Trophoblast cell (in vitro differentiated cells and primary cell): ENCODE data around the gene WRNIP1.

Experiments
- DNase-seq, 2 donors: peaks; one replicate each; pipeline ENCODE4 v3.0.0-alpha.2; 2016
- H2AFZ ChIP-seq: 2 replicates; pipeline ENCODE4 v1.6.1; 2013; ENCODE audit warnings: low read length, moderate library complexity, mild to moderate bottlenecking; ENCODE audit not compliant: insufficient read depth, poor library complexity
- H2AK5ac ChIP-seq: 2 replicates; pipeline ENCODE4 v1.6.1; 2013; ENCODE audit warnings: mild to moderate bottlenecking, low read length
- H2BK120ac ChIP-seq: 2 replicates; pipeline ENCODE4 v1.6.1; 2013; ENCODE audit warnings: low read length, mild to moderate bottlenecking, moderate library complexity; ENCODE audit not compliant: insufficient read depth, poor library complexity
- H2BK12ac ChIP-seq: 2 replicates; pipeline ENCODE4 v1.6.1; 2013; ENCODE audit warnings: mild to moderate bottlenecking, low read length, moderate library complexity
- H2BK5ac ChIP-seq: 2 replicates; pipeline ENCODE4 v1.6.1; 2013; ENCODE audit warnings: low read length, low read depth, moderate library complexity, mild to moderate bottlenecking; ENCODE audit not compliant: poor library complexity
- H3K14ac ChIP-seq: 2 replicates; pipeline ENCODE4 v1.6.1; 2013; ENCODE audit warnings: mild to moderate bottlenecking, low read length
- H3K18ac ChIP-seq: 2 replicates; pipeline ENCODE4 v1.6.1; 2013; ENCODE audit warnings: mild to moderate bottlenecking, low read length
- H3K23ac ChIP-seq: 2 replicates; pipeline ENCODE4 v1.6.1; 2013; ENCODE audit warnings: low read length
- H3K27ac ChIP-seq: 2 replicates; pipeline ENCODE4 v1.5.1; 2013; ENCODE audit warnings: low read depth, mild to moderate bottlenecking, inconsistent platforms, low read length, moderate library complexity
- H3K27me3 ChIP-seq: 2 replicates; pipeline ENCODE4 v1.6.1; 2013; ENCODE audit warnings: inconsistent platforms, mild to moderate bottlenecking, low read length, moderate library complexity; ENCODE audit not compliant: insufficient read depth
- H3K36me3 ChIP-seq, 2 experiments: 1 replicate in 1 of 2; 2 replicates in 1 of 2; pipeline ENCODE4 v1.6.1; 2013; ENCODE audit warnings: low read length in 2 of 2, mild to moderate bottlenecking in 2 of 2, moderate library complexity in 1 of 2; ENCODE audit not compliant: insufficient read depth in 2 of 2, control insufficient read depth in 1 of 2
- H3K4ac ChIP-seq: 2 replicates; pipeline ENCODE4 v1.6.1; 2013; ENCODE audit warnings: low read depth, mild to moderate bottlenecking, low read length, moderate library complexity
- H3K4me1 ChIP-seq, 2 experiments: 1 replicate in 1 of 2; 2 replicates in 1 of 2; pipeline ENCODE4 v1.6.1; 2013; ENCODE audit warnings: low read length in 2 of 2, mild to moderate bottlenecking in 2 of 2, moderate library complexity in 1 of 2; ENCODE audit not compliant: insufficient read depth in 2 of 2, control insufficient read depth in 1 of 2
- H3K4me2 ChIP-seq: 2 replicates; pipeline ENCODE4 v1.6.1; 2013; ENCODE audit warnings: inconsistent platforms, mild to moderate bottlenecking, low read length, moderate library complexity
- H3K4me3 ChIP-seq: 2 replicates; pipeline ENCODE4 v1.5.1; 2013; ENCODE audit warnings: mild to moderate bottlenecking, low read depth, low read length, inconsistent platforms
- H3K79me1 ChIP-seq: one replicate; pipeline ENCODE4 v1.6.1; 2013; ENCODE audit warnings: low read length
- H3K79me2 ChIP-seq: 2 replicates; pipeline ENCODE4 v1.6.1; 2013; ENCODE audit warnings: low read length, mild to moderate bottlenecking; ENCODE audit not compliant: control insufficient read depth, insufficient read depth, poor library complexity
- H3K9ac ChIP-seq: 2 replicates; pipeline ENCODE4 v1.6.1; 2013; ENCODE audit warnings: mild to moderate bottlenecking, low read length
- H3K9me3 ChIP-seq: 2 replicates; pipeline ENCODE4 v1.6.1; 2013; ENCODE audit warnings: low read depth, mild to moderate bottlenecking, control low read depth, inconsistent platforms, low read length; ENCODE audit not compliant: insufficient read depth
- H4K12ac ChIP-seq: 2 replicates; pipeline ENCODE4 v1.6.1; 2013; ENCODE audit warnings: low read depth, mild to moderate bottlenecking, low read length, moderate library complexity
- H4K8ac ChIP-seq: 2 replicates; pipeline ENCODE4 v1.6.1; 2013; ENCODE audit warnings: low read depth, mild to moderate bottlenecking, low read length, moderate library complexity
- H4K91ac ChIP-seq: one replicate; pipeline ENCODE4 v1.6.1; 2013; ENCODE audit warnings: low read depth, mild to moderate bottlenecking, low read length, moderate library complexity
- WGBS: extraction: QIAGEN DNeasy Blood & Tissue Kit; methylation state at CpG from one replicate; pipeline ENCODE4 v1.1.7; 2013; ENCODE audit warnings: missing lambda C conversion rate; ENCODE audit not compliant: insufficient read length, insufficient coverage; ENCODE audit errors: extremely low coverage; 5-methylcytosine and 5-hydroxymethylcytosine counted together

WRNIP1 gene

GRCh38 chr6:2827142-2827541 lies 61.9 kb downstream of the WRNIP1 start:
- Histone ChIP-seq H3K36me3 (no peaks in the 10 kb centered on the region), H4K91ac (no peak overlapping the region), H2BK120ac (no peak overlapping the region), H2AFZ (no peak overlapping the region), H3K4ac (no peak overlapping the region), H3K18ac (no peak overlapping the region), H3K23ac (no peak overlapping the region), H3K27me3 (no peaks in the 10 kb centered on the region), H3K9me3 (no peaks in the 10 kb centered on the region), H3K9ac (no peak overlapping the region), H3K27ac (no peak overlapping the region), H3K4me3 (no peak overlapping the region), H2BK12ac (no peak overlapping the region), H3K4me2 (no peak overlapping the region), H3K79me2 (no peaks in the 10 kb centered on the region), H4K12ac (no peak overlapping the region), H2BK5ac (no peak overlapping the region), H2AK5ac (no peak overlapping the region), H3K4me1 (no peaks in the 10 kb centered on the region), H3K79me1 (no peaks in the 10 kb centered on the region), H3K14ac (no peak overlapping the region), H4K8ac (no peak overlapping the region)
- WGBS, result no CpG with 5 or more reads among the region's 6 CpGs
- no peak for DNase-seq

- Histone ChIP-seq H2BK120ac (no peak overlapping the region), H2AK5ac (no peak overlapping the region), H4K12ac (no peak overlapping the region), H3K4ac (no peak overlapping the region), H3K27me3 (no peaks in the 10 kb centered on the region), H4K8ac (no peak overlapping the region), H3K18ac (no peak overlapping the region), H2AFZ (no peak overlapping the region), H3K9me3 (no peaks in the 10 kb centered on the region), H3K4me1 (no peaks in the 10 kb centered on the region), H3K79me1 (no peaks in the 10 kb centered on the region), H3K4me3 (no peak overlapping the region), H3K23ac (no peak overlapping the region), H3K9ac (no peak overlapping the region), H4K91ac (no peak overlapping the region), H2BK12ac (no peak overlapping the region), H3K79me2 (no peaks in the 10 kb centered on the region), H2BK5ac (no peak overlapping the region), H3K4me2 (no peak overlapping the region), H3K36me3 (peaks cover 0 to 1% of the 10 kb centered on the region in 2 experiments), H3K27ac (no peak overlapping the region), H3K14ac (no peak overlapping the region)
- DNase-seq, result no peak
- no CpG with 5 or more reads among the region's 4 CpGs for WGBS
Observed at GRCh38 chr6:2828629-2829028, 63.4 kb downstream of the WRNIP1 start.

GRCh38 chr6:2829253-2829652 lies 64.1 kb downstream of the WRNIP1 start:
- no peak overlapping the region for H4K12ac ChIP-seq
- no peaks in the 10 kb centered on the region for H3K79me1 ChIP-seq
- H2AFZ ChIP-seq, result no peak overlapping the region
- H2BK5ac ChIP-seq, result no peak overlapping the region
- no peak for DNase-seq
- peaks cover 0 to 3% of the 10 kb centered on the region in 2 experiments for H3K36me3 ChIP-seq
- no peak overlapping the region for H4K91ac ChIP-seq
- H3K27me3 ChIP-seq, result no peaks in the 10 kb centered on the region
- H3K4ac ChIP-seq, result no peak overlapping the region
- H2BK12ac ChIP-seq, result no peak overlapping the region
- H4K8ac ChIP-seq, result no peak overlapping the region
- H3K18ac ChIP-seq, result no peak overlapping the region
- WGBS, result no CpG with 5 or more reads among the region's 2 CpGs
- H3K4me3 ChIP-seq, result no peak overlapping the region
- H3K27ac ChIP-seq, result no peak overlapping the region
- no peak overlapping the region for H3K23ac ChIP-seq
- H3K9me3 ChIP-seq, result no peaks in the 10 kb centered on the region
- H3K9ac ChIP-seq, result no peak overlapping the region
- H3K14ac ChIP-seq, result no peak overlapping the region
- no peaks in the 10 kb centered on the region for H3K79me2 ChIP-seq
- H3K4me1 ChIP-seq, result no peaks in the 10 kb centered on the region
- no peak overlapping the region for H2BK120ac ChIP-seq
- no peak overlapping the region for H3K4me2 ChIP-seq
- no peak overlapping the region for H2AK5ac ChIP-seq

GRCh38 chr6:2830183-2830582 lies 65.0 kb downstream of the WRNIP1 start:
- no peak overlapping the region for H3K4ac ChIP-seq
- no peak overlapping the region for H3K9ac ChIP-seq
- H2BK5ac ChIP-seq, result no peak overlapping the region
- no peak overlapping the region for H2AFZ ChIP-seq
- H3K79me1 ChIP-seq, result no peaks in the 10 kb centered on the region
- no peak overlapping the region for H4K91ac ChIP-seq
- H2BK12ac ChIP-seq, result no peak overlapping the region
- WGBS, result no CpG with 5 or more reads among the region's 3 CpGs
- H3K23ac ChIP-seq, result no peak overlapping the region
- H3K4me3 ChIP-seq, result no peak overlapping the region
- H3K14ac ChIP-seq, result no peak overlapping the region
- H3K27ac ChIP-seq, result no peak overlapping the region
- H3K36me3 ChIP-seq, result peaks cover 0 to 3% of the 10 kb centered on the region in 2 experiments
- no peak overlapping the region for H4K12ac ChIP-seq
- no peak overlapping the region for H4K8ac ChIP-seq
- H2BK120ac ChIP-seq, result no peak overlapping the region
- H3K27me3 ChIP-seq, result no peaks in the 10 kb centered on the region
- no peak for DNase-seq
- H2AK5ac ChIP-seq, result no peak overlapping the region
- no peak overlapping the region for H3K4me2 ChIP-seq
- no peak overlapping the region for H3K18ac ChIP-seq
- H3K4me1 ChIP-seq, result no peaks in the 10 kb centered on the region
- no peaks in the 10 kb centered on the region for H3K79me2 ChIP-seq
- no peaks in the 10 kb centered on the region for H3K9me3 ChIP-seq
